H7 (cell line): ENCODE results near the gene MGRN1. TPM values are rescaled to one million over a fixed set of nuclear protein-coding genes. Genes with fewer than 3 reads are reported as not detected.
"Not testable (repeated sequence)": the region's sequence is repeated elsewhere in the genome, so short reads cannot be mapped to it uniquely, and the experiment has no call there.

Experiments used
- DNase-seq: peaks from one replicate; pipeline ENCODE4 v3.0.0; 2012
- H3K27me3 ChIP-seq: 2 replicates; pipeline ENCODE4 v1.6.0; 2011; ENCODE audit warnings: mild to moderate bottlenecking, low read length; ENCODE audit not compliant: control insufficient read depth, insufficient read depth
- H3K36me3 ChIP-seq: replicated peaks from 2 replicates; pipeline ENCODE4 v1.5.1; 2011; ENCODE audit warnings: low read length; ENCODE audit not compliant: control insufficient read depth, insufficient read depth
- H3K4me3 ChIP-seq: 2 replicates; pipeline ENCODE4 v1.5.1; 2011; ENCODE audit warnings: low read depth, mild to moderate bottlenecking, control low read depth, low read length, moderate library complexity; ENCODE audit not compliant: insufficient read depth
- total RNA-seq: library from RNA; depleted of rRNA; stranded (reverse); fragments of >200 nt; shearing (Covaris generic); gene quantifications from 2 replicates; pipeline ENCODE4 v1.2.3, GENCODE V29; 2014; rRNA removed

MGRN1 gene
- total RNA-seq, 1 experiment from 2014 or later: 35.6 TPM

- H3K4me3 ChIP-seq: peak overlapping the region; percentile 93
- H3K36me3 ChIP-seq: peaks cover 6% of the 10 kb centered on the region
- H3K27me3 ChIP-seq: no peaks in the 10 kb centered on the region
- no peak for DNase-seq
Measured at GRCh38 chr16:4733747-4734062, 109.1 kb downstream of the MGRN1 start.

- peak within 1 kb of the TSS; percentile 93 for H3K4me3 ChIP-seq
- H3K36me3 ChIP-seq: peaks cover 3% of the 10 kb centered on the region
- no peaks in the 10 kb centered on the region for H3K27me3 ChIP-seq
- peak; percentile 99 for DNase-seq
Measured at GRCh38 chr16:4734063-4734729, 109.6 kb downstream of the MGRN1 start, which contains the start of the genes ANKS3 and DNAAF8. Gene ANKS3, minus strand, starts transcription at chr16:4734271. Its CDS starts 4,122 bp downstream, at chr16:4730149. Gene DNAAF8, plus strand, starts transcription at chr16:4734537. Its CDS starts 1,978 bp downstream, at chr16:4736515.

DNA sequence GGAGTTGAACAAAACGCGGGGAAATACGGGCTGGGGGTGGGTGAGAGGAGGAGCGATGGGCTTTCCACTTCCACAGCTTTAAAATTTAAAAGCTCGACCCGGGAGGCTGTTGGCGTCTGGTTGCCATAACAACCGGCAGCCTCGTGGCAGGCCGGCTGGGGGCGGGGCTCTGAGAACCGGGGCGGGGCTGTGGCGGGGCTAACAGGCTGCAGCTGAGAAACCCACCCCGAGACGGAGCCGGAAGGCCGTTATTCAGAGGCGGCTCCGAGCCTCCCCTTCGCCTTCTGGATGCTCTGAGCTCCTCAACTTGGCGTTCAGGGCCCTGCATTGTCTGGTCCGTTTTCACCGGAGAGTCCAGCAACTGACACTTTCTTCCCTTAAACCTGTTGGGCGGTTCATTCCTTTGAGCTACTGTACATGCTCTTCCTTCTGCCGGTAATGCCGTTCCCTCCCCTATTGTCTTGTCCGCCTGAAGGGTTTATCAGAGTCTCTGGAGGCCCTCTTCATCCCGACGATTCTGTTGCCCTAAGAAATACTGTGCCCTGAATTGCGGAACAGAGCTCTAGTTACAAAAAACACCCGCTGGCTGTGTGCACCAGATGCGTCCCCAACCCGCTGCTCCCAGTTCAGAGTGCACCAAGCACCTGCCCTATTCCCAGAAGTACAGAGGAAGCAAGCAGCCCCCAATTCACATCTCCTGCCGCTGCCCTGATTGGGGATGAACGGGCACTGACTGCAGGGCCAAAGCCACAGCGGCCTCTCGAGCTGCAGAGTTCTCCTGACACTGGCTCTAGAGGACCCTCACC lies 110.3 kb downstream of the MGRN1 start:
- DNase-seq: peak; percentile 98
- peak overlapping the region; percentile 93 for H3K4me3 ChIP-seq
- H3K36me3 ChIP-seq: peaks cover 3% of the 10 kb centered on the region
- H3K27me3 ChIP-seq: no peaks in the 10 kb centered on the region

DNA sequence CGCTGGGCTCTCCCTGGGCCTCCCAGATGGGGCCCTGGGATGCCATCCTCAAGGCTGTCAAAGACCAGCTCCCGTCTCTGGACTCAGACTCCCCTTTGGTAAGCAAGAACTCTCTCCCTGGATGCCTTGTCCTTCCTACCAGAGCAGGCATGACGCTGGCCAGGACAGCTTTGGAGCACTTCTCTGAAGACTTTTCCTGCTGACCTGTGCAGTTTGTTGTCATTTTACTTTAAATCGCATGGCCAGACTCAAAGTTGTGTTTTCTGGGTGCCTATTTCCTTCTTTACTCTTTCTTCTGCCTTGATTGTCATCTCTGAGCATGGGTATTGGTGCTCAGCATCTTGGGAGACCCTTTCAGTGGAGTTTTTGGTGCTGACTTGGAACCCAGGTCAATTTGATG lies 111.9 kb downstream of the MGRN1 start:
- Histone ChIP-seq H3K36me3 (no peaks in the 10 kb centered on the region), H3K4me3 (no peak overlapping the region), H3K27me3 (no peaks in the 10 kb centered on the region)
- DNase-seq: no peak

GRCh38 chr16:4737545-4737944 lies 112.9 kb downstream of the MGRN1 start:
- Histone ChIP-seq H3K4me3 (no peak overlapping the region), H3K27me3 (no peaks in the 10 kb centered on the region), H3K36me3 (no peaks in the 10 kb centered on the region)
- DNase-seq: no peak

DNA sequence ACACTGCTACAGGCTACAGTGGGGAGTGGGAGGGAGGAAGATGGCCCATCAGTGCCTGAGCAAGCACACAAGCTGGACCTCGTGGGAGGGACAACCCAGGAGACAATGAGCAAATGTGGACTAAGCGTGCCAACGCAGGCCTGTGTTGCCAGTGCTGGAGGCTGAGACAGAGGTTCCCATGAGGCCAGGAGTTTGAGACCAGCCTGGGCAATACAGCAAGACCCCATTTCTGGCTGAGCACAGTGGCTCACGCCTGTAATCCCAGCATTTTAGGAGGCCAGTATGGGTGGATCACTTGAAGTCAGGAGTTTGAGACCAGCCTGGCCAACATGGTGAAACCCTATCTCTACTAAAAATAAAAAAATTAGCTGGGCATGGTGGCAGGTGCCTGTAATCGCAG lies 113.7 kb downstream of the MGRN1 start:
- H3K36me3 ChIP-seq, H3K4me3 ChIP-seq, DNase-seq, H3K27me3 ChIP-seq: not testable (repeated sequence)

Other genes starting within 250 kb of the MGRN1 start
- 37.9 and 45.5 TPM in 2 replicates for gene CORO7, start 208.2 kb upstream of the MGRN1 start, total RNA-seq
- 85.5 and 87.8 TPM in 2 replicates for gene DNAJA3, start 199.0 kb upstream of the MGRN1 start, total RNA-seq
- 85.4 and 102 TPM in 2 replicates for gene NMRAL1, start 150.2 kb upstream of the MGRN1 start, total RNA-seq
- gene HMOX2, start 148.4 kb upstream of the MGRN1 start, total RNA-seq: 44.9 and 54.1 TPM in 2 replicates
- gene CDIP1, start 86.1 kb upstream of the MGRN1 start, total RNA-seq: 32.1 and 36.0 TPM in 2 replicates
- gene C16orf96, start 68.5 kb upstream of the MGRN1 start, total RNA-seq: 0.38 and 0.41 TPM in 2 replicates
- gene UBALD1, start 9.9 kb upstream of the MGRN1 start, total RNA-seq: 21.4 and 26.8 TPM in 2 replicates
- gene NUDT16L1, start 68.7 kb downstream of the MGRN1 start, total RNA-seq: 43.9 and 50.5 TPM in 2 replicates
- 19.5 and 21.8 TPM in 2 replicates for gene ANKS3, start 109.4 kb downstream of the MGRN1 start, total RNA-seq
- gene DNAAF8, start 109.7 kb downstream of the MGRN1 start, total RNA-seq: 1.1 TPM in 1 of 2 replicates, not detected in the other
- 17.3 and 19.3 TPM in 2 replicates for gene ZNF500, start 142.3 kb downstream of the MGRN1 start, total RNA-seq
- not detected in 2 replicates for gene SEPTIN12, start 163.5 kb downstream of the MGRN1 start, total RNA-seq
- gene SMIM22, start 170.5 kb downstream of the MGRN1 start, total RNA-seq: not detected in 2 replicates
- 26.4 and 37.0 TPM in 2 replicates for gene ROGDI, start 177.8 kb downstream of the MGRN1 start, total RNA-seq
- 56.6 and 64.7 TPM in 2 replicates for gene GLYR1, start 222.5 kb downstream of the MGRN1 start, total RNA-seq
- gene UBN1, start 222.7 kb downstream of the MGRN1 start, total RNA-seq: 32.8 and 36.7 TPM in 2 replicates